Measurements from ENCODE around the gene RFPL1.

DNA sequence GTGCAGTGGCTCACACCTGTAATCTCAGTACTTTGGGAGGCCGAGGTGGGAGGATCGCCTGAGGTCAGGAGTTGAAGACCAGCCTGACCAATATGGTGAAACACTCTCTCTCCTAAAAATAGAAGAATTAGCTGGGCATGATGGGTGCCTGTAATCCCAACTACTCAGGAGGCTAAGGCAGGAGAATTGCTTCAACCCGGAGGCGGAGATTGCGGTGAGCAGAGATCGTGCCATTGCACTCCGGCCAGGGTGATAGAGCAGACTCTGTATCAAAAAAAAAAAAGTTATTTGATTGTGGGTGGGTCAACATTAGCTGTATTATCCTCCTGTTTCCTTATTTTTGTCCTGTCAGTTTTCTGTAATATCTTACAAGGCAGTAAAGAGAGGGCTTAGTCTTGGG, 11.9 kb upstream of the RFPL1 start:
- TF ChIP-seq, protein P1, sequence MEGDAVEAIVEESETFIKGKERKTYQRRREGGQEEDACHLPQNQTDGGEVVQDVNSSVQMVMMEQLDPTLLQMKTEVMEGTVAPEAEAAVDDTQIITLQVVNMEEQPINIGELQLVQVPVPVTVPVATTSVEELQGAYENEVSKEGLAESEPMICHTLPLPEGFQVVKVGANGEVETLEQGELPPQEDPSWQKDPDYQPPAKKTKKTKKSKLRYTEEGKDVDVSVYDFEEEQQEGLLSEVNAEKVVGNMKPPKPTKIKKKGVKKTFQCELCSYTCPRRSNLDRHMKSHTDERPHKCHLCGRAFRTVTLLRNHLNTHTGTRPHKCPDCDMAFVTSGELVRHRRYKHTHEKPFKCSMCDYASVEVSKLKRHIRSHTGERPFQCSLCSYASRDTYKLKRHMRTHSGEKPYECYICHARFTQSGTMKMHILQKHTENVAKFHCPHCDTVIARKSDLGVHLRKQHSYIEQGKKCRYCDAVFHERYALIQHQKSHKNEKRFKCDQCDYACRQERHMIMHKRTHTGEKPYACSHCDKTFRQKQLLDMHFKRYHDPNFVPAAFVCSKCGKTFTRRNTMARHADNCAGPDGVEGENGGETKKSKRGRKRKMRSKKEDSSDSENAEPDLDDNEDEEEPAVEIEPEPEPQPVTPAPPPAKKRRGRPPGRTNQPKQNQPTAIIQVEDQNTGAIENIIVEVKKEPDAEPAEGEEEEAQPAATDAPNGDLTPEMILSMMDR (IDR thresholded peaks at IDR 0.05; ENCODE audit: poor library complexity): no peak
- TF ChIP-seq EZH2 (IDR thresholded peaks at IDR 0.05; ENCODE audit: borderline replicate concordance): no peak
